GM12872 (cell line): ENCODE measurements around the gene CGB1.

Experiments
- CTCF ChIP-seq: IDR thresholded peaks from 3 replicates; pipeline ENCODE4 v1.5.1; 2011; ENCODE audit warnings: low read depth, mild to moderate bottlenecking, low read length, moderate library complexity; ENCODE audit not compliant: insufficient read depth

CGB1 gene

GRCh38 chr19:48986211-48986610 lies 50.5 kb downstream of the CGB1 start:
- TF ChIP-seq CTCF = no peak

- TF ChIP-seq CTCF = no peak
Measured at GRCh38 chr19:48985711-48986110, 51.0 kb downstream of the CGB1 start.
